ENCODE data around the gene CCNL2. TPM values are rescaled to one million over a fixed set of nuclear protein-coding genes. Genes with fewer than 3 reads are reported as not detected.
A peak's percentile ranks its signal among the peaks of the same experiment; 100 is the strongest.
"Not testable (repeated sequence)": the region's sequence is repeated elsewhere in the genome, so short reads cannot be mapped to it uniquely, and the experiment has no call there.

Gene CCNL2
- total RNA-seq, 1 experiment from 2014 or later: 173 TPM

DNA sequence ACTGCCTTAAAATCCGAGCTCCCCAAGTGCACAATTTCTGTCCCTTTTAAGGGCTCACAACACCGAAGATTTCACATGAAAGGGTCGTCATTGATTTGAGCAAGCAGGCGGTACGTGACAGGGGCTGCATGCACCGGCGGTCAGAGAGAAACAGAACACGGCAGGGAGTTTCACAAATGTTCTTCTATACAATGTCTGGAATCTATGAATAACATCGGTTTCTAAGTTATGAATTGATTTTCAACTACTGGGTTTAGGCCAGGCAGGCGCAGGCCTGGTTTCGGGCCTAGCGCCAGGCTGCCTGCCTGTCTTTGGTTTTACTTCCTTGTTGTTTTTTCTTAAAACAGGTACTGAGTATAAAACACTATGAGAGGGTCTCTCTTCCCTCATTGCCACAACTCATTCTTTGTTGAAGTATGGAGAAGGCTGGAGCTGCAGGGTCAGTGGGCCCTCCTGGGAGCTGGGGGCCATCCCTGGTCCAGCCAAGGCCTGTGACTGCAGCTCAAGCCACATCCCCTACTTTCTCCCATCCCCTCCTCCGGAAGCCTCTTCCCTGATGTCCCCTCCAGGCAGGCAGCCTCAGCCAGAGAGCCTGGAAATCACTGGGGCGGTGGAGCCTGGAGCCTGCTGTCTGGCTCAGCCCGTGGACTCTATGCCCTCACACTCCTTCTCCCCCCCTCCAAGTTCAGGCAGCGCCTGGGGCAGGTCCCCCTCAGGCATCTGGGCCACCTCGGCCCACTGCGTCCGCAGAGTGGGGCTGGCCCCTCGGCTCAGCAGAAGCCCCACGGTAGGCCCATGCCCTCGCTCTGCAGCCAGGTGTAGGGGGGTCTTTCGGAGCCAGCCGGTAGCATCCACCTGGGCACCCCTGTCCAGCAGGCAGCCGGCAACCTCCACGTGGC lies 19.6 kb upstream of the CCNL2 start:
- Histone ChIP-seq H3K79me2 (ENCODE audit: insufficient read depth, low read length) (no peaks in the 10 kb centered on the region), H2BK15ac (ENCODE audit: low read depth, low read length) (no peak overlapping the region), H2BK12ac (ENCODE audit: insufficient read length, low read depth, low read length) (no peak overlapping the region), H3K56ac (ENCODE audit: insufficient read length, low read depth, low read length) (no peak overlapping the region), H3K4me1 (ENCODE audit: insufficient read depth, low read length) (peaks cover 5% of the 10 kb centered on the region; the same call in 1 of the 2 replicates), H3K4me2 (ENCODE audit: insufficient read depth, insufficient read length, low read length) (no peak overlapping the region), H4K91ac (ENCODE audit: insufficient read length, low read depth, low read length) (no peak overlapping the region), H3K18ac (ENCODE audit: insufficient read length, low read depth, low read length) (no peak overlapping the region), H3K27ac (ENCODE audit: insufficient read length, low read depth, low read length) (no peak overlapping the region), H2AK5ac (ENCODE audit: insufficient read length, low read length) (no peak overlapping the region), H3T11ph (ENCODE audit: low read length) (no peak overlapping the region), H3K79me1 (ENCODE audit: insufficient read depth, low read depth, low read length, poor library complexity, severe bottlenecking) (no peaks in the 10 kb centered on the region), H3K4ac (ENCODE audit: low read depth, low read length) (no peak overlapping the region), H3K23ac (ENCODE audit: insufficient read length, low read depth, low read length) (no peak overlapping the region), H2BK120ac (ENCODE audit: low read depth, low read length, poor library complexity, severe bottlenecking) (no peak overlapping the region), H3K14ac (ENCODE audit: insufficient read depth, low read length) (no peak overlapping the region; the same call in 1 of the 2 replicates), H4K20me1 (ENCODE audit: control insufficient read depth, insufficient read depth, insufficient read length) (no peaks in the 10 kb centered on the region), H4K8ac (replicated peaks; ENCODE audit: insufficient read length, low read depth, low read length) (no peak overlapping the region), H2BK5ac (ENCODE audit: insufficient read length, low read length) (no peak overlapping the region), H3K9ac (ENCODE audit: extremely low read depth, insufficient read length, low read length) (no peak overlapping the region), H4K5ac (ENCODE audit: insufficient read length, low read depth, low read length) (no peak overlapping the region), H3K27me3 (ENCODE audit: insufficient read depth, low read length) (no peaks in the 10 kb centered on the region), H3K9me3 (ENCODE audit: control insufficient read depth, low read depth, low read length) (no peaks in the 10 kb centered on the region), H2BK20ac (ENCODE audit: low read depth, low read length, poor library complexity, severe bottlenecking) (no peak overlapping the region), H2AFZ (ENCODE audit: low read length) (no peak overlapping the region), H3K23me2 (ENCODE audit: insufficient read length, low read depth, low read length, poor library complexity, severe bottlenecking) (no peaks in the 10 kb centered on the region)
- Mint-ChIP-seq H3K4me1 (peaks cover 45 to 50% of the 10 kb centered on the region in 2 experiments), H3K36me3 (ENCODE audit: insufficient read depth in 1 of 3, low read depth in 3 of 3) (no peaks in the 10 kb centered on the region; a peak in 2 of 7 replicates), H3K27me3 (ENCODE audit: low read depth) (no peaks in the 10 kb centered on the region), H3K4me3 (no peak overlapping the region), H3K9me3 (no peaks in the 10 kb centered on the region), H3K27ac (peak overlapping the region; percentile 13 to 86 (median 61); a peak in 4 of 7 replicates)
- no peak for DNase-seq
- TF ChIP-seq, protein P1, sequence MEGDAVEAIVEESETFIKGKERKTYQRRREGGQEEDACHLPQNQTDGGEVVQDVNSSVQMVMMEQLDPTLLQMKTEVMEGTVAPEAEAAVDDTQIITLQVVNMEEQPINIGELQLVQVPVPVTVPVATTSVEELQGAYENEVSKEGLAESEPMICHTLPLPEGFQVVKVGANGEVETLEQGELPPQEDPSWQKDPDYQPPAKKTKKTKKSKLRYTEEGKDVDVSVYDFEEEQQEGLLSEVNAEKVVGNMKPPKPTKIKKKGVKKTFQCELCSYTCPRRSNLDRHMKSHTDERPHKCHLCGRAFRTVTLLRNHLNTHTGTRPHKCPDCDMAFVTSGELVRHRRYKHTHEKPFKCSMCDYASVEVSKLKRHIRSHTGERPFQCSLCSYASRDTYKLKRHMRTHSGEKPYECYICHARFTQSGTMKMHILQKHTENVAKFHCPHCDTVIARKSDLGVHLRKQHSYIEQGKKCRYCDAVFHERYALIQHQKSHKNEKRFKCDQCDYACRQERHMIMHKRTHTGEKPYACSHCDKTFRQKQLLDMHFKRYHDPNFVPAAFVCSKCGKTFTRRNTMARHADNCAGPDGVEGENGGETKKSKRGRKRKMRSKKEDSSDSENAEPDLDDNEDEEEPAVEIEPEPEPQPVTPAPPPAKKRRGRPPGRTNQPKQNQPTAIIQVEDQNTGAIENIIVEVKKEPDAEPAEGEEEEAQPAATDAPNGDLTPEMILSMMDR (conservative IDR thresholded peaks at IDR 0.05): no peak
- no CpG with 5 or more reads among the region's 26 CpGs for WGBS (ENCODE audit: extremely low coverage, insufficient read length, low lambda C conversion rate)

- peaks cover 42 to 47% of the 10 kb centered on the region in 2 experiments for H3K4me1 Mint-ChIP-seq
- not testable (repeated sequence) for H2BK120ac ChIP-seq (ENCODE audit: low read depth, low read length, poor library complexity, severe bottlenecking); H4K8ac ChIP-seq (replicated peaks; ENCODE audit: insufficient read length, low read depth, low read length); H2AFZ ChIP-seq (ENCODE audit: low read length); H2BK15ac ChIP-seq (ENCODE audit: low read depth, low read length); H4K20me1 ChIP-seq (ENCODE audit: control insufficient read depth, insufficient read depth, insufficient read length); H3K23ac ChIP-seq (ENCODE audit: insufficient read length, low read depth, low read length); H3K27me3 ChIP-seq (ENCODE audit: insufficient read depth, low read length); H3K79me2 ChIP-seq (ENCODE audit: insufficient read depth, low read length); H2BK20ac ChIP-seq (ENCODE audit: low read depth, low read length, poor library complexity, severe bottlenecking); H3K4me3 Mint-ChIP-seq; H3K9me3 ChIP-seq (ENCODE audit: control insufficient read depth, low read depth, low read length); H3K4me2 ChIP-seq (ENCODE audit: insufficient read depth, insufficient read length, low read length); H3K27ac ChIP-seq (ENCODE audit: insufficient read length, low read depth, low read length); H2BK5ac ChIP-seq (ENCODE audit: insufficient read length, low read length); H2BK12ac ChIP-seq (ENCODE audit: insufficient read length, low read depth, low read length); H4K91ac ChIP-seq (ENCODE audit: insufficient read length, low read depth, low read length); H3K18ac ChIP-seq (ENCODE audit: insufficient read length, low read depth, low read length); H4K5ac ChIP-seq (ENCODE audit: insufficient read length, low read depth, low read length); H3K27me3 Mint-ChIP-seq (ENCODE audit: low read depth); H3K56ac ChIP-seq (ENCODE audit: insufficient read length, low read depth, low read length); H3K4me1 ChIP-seq (ENCODE audit: insufficient read depth, low read length); H3K9ac ChIP-seq (ENCODE audit: extremely low read depth, insufficient read length, low read length); DNase-seq; H3T11ph ChIP-seq (ENCODE audit: low read length); H3K9me3 Mint-ChIP-seq; H3K14ac ChIP-seq (ENCODE audit: insufficient read depth, low read length); H2AK5ac ChIP-seq (ENCODE audit: insufficient read length, low read length); H3K23me2 ChIP-seq (ENCODE audit: insufficient read length, low read depth, low read length, poor library complexity, severe bottlenecking); H3K4ac ChIP-seq (ENCODE audit: low read depth, low read length); H3K79me1 ChIP-seq (ENCODE audit: insufficient read depth, low read depth, low read length, poor library complexity, severe bottlenecking); H3K36me3 Mint-ChIP-seq (ENCODE audit: insufficient read depth in 1 of 3, low read depth in 3 of 3)
- peak overlapping the region in 2 of 3 experiments; percentile 76 to 85; a peak in 4 of 7 replicates for H3K27ac Mint-ChIP-seq
- no CpG with 5 or more reads among the region's 25 CpGs for whole genome bisulfite sequencing (ENCODE audit: extremely low coverage, insufficient read length, low lambda C conversion rate)
Measured at GRCh38 chr1:1417825-1418463, 18.8 kb upstream of the CCNL2 start.
